ENCODE measurements around the gene STIM1.

Gene STIM1

DNA sequence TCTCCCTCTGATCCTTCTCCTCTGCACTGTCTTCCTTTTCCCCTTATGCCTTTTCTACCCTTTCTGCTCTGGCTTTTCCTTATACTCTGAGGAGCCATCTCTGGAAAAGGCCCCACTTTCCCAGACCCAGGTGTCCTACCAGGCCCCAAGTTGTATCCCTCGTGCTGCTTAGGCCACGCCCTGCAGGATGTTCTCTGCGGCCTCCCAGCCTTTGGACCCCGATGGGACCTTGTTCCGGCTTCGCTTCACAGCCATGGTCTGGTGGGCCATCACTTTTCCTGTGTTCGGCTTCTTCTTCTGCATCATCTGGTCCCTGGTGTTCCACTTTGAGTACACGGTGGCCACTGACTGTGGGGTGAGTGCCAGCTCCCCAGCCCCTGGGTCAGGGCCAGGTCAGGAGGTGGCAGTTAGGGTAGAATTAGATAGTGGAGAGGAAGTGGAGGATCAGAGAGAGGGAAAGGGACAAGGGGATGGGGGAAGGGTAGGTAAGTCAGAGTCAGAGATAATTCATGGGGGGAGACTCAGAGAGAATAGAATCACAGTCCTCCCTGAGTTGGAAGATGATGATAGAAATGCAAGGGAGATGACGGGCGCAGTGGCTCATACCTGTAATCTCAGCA, 38.2 kb upstream of the STIM1 start:
- no peaks in the 10 kb centered on the region for H3K36me3 ChIP-seq (ENCODE audit: control insufficient read depth, insufficient read depth, low read length)
- H3K27ac ChIP-seq (ENCODE audit: insufficient read depth, low read depth, low read length, poor library complexity, severe bottlenecking), result no peak overlapping the region
- no peaks in the 10 kb centered on the region for H3K27me3 ChIP-seq (ENCODE audit: control insufficient read depth, insufficient read depth, low read length, poor library complexity, severe bottlenecking)
- no peak overlapping the region for H3K4me3 ChIP-seq (ENCODE audit: insufficient read depth, low read depth, low read length)
- WGBS, 2 experiments, result 94 to 95% methylated on average over 10 of the region's 10 CpGs
- H3K9me3 ChIP-seq (ENCODE audit: control insufficient read depth, low read length), result no peaks in the 10 kb centered on the region
- no peaks in the 10 kb centered on the region for H3K4me1 ChIP-seq (ENCODE audit: control insufficient read depth, insufficient read depth, low read length)

DNA sequence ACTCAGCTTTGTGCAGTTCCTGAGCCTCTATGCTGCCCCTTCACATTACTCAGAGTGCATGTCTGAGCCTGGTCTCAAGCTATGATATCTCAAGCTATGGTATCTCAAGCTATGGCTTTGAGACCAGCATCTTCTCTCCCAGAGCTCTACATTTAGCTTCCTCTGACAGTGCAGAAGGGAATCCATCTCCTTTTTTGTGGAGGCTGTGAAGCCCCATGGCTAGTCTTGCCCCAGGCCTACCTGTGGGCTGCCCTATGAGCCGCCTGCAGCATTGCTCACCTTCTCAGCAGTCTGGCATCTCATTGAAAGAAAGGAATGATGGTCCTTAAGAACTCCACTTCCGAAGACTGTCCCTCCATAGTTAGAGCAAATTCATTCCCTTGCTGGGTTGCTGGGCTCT, 34.5 kb upstream of the STIM1 start:
- no peaks in the 10 kb centered on the region for H3K4me1 ChIP-seq (ENCODE audit: control insufficient read depth, insufficient read depth, low read length)
- no peak overlapping the region for H3K4me3 ChIP-seq (ENCODE audit: insufficient read depth, low read depth, low read length)
- H3K9me3 ChIP-seq (ENCODE audit: control insufficient read depth, low read length), result no peaks in the 10 kb centered on the region
- WGBS, 2 experiments, result 91 to 99% methylated on average over 2 of the region's 2 CpGs
- H3K27ac ChIP-seq (ENCODE audit: insufficient read depth, low read depth, low read length, poor library complexity, severe bottlenecking), result no peak overlapping the region
- H3K36me3 ChIP-seq (ENCODE audit: control insufficient read depth, insufficient read depth, low read length), result no peaks in the 10 kb centered on the region
- H3K27me3 ChIP-seq (ENCODE audit: control insufficient read depth, insufficient read depth, low read length, poor library complexity, severe bottlenecking), result no peaks in the 10 kb centered on the region

DNA sequence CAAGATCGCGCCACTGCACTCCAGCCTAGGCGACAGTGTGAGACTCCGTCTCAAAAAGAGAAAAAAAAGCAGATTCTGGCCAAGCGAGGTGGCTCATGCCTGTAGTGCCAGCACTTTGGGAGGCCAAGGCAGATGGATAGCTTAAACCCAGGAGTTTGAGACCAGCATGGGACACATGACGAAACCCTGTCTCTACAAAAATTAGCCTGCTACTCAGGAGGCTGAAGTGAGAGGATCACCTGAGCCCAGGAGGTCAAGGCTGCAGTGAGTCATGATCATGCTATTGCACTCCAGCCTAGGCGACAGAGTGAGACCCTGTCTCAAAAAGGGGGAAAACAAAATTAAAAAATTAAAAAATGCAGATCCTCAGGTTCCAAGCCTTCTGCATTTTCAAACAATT, 33.2 kb upstream of the STIM1 start:
- no peak overlapping the region for H3K4me3 ChIP-seq (ENCODE audit: insufficient read depth, low read depth, low read length)
- no peaks in the 10 kb centered on the region for H3K27me3 ChIP-seq (ENCODE audit: control insufficient read depth, insufficient read depth, low read length, poor library complexity, severe bottlenecking)
- peaks cover 1% of the 10 kb centered on the region for H3K36me3 ChIP-seq (ENCODE audit: control insufficient read depth, insufficient read depth, low read length)
- H3K9me3 ChIP-seq (ENCODE audit: control insufficient read depth, low read length), result no peaks in the 10 kb centered on the region
- 86 to 93% methylated on average over 7 of the region's 7 CpGs for WGBS, 2 experiments
- H3K27ac ChIP-seq (ENCODE audit: insufficient read depth, low read depth, low read length, poor library complexity, severe bottlenecking), result no peak overlapping the region
- peaks cover 6% of the 10 kb centered on the region for H3K4me1 ChIP-seq (ENCODE audit: control insufficient read depth, insufficient read depth, low read length)

DNA sequence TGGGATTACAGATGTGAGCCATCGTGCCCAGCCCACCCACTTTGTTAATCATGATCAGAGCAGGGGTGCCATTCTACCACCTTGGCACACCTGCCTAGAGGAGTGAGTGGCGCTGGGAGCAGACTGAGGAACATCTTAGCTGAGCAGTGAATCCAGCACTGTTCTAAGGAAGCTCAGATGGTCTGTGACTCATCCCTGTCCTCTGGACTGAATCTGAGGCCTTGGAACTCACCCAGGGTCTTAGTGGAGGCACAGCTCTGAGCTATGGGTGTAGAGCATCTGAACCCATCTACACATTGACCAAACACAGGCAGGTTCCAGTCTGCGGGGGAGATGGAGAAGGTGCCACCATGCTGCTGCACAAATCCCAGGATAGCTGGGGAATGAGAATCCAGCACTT, 32.2 kb upstream of the STIM1 start:
- peaks cover 7% of the 10 kb centered on the region for H3K36me3 ChIP-seq (ENCODE audit: control insufficient read depth, insufficient read depth, low read length)
- no peaks in the 10 kb centered on the region for H3K9me3 ChIP-seq (ENCODE audit: control insufficient read depth, low read length)
- 90 to 97% methylated on average over 3 of the region's 3 CpGs for WGBS, 2 experiments
- no peaks in the 10 kb centered on the region for H3K27me3 ChIP-seq (ENCODE audit: control insufficient read depth, insufficient read depth, low read length, poor library complexity, severe bottlenecking)
- no peak overlapping the region for H3K4me3 ChIP-seq (ENCODE audit: insufficient read depth, low read depth, low read length)
- peaks cover 6% of the 10 kb centered on the region for H3K4me1 ChIP-seq (ENCODE audit: control insufficient read depth, insufficient read depth, low read length)
- H3K27ac ChIP-seq (ENCODE audit: insufficient read depth, low read depth, low read length, poor library complexity, severe bottlenecking), result no peak overlapping the region

DNA sequence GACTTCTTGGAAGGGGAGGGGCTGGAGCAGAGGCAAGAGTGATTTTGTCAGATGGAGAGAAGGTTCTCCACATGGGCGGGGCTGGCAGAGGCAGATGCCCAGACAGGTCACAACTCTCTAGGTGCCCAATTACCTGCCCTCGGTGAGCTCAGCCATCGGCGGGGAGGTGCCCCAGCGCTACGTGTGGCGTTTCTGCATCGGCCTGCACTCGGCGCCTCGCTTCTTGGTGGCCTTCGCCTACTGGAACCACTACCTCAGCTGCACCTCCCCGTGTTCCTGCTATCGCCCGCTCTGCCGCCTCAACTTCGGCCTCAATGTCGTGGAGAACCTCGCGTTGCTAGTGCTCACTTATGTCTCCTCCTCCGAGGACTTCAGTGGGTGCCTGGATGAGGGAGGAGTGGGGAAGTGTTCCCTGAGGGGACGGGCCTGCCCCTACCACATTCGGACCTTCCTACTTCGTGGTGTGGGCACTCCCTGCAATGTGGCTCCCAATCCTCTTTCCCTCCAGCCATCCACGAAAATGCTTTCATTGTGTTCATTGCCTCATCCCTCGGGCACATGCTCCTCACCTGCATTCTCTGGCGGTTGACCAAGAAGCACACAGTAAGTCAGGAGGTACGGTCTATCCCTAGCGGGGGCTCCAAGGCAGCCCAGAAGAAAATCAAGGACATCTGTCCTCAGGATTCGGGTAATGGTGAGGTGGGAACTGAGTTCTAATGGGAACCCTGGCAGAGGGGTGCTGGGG, 31.5 kb upstream of the STIM1 start:
- H3K27me3 ChIP-seq (ENCODE audit: control insufficient read depth, insufficient read depth, low read length, poor library complexity, severe bottlenecking), result no peaks in the 10 kb centered on the region
- peaks cover 6% of the 10 kb centered on the region for H3K4me1 ChIP-seq (ENCODE audit: control insufficient read depth, insufficient read depth, low read length)
- no peak overlapping the region for H3K4me3 ChIP-seq (ENCODE audit: insufficient read depth, low read depth, low read length)
- H3K9me3 ChIP-seq (ENCODE audit: control insufficient read depth, low read length), result no peaks in the 10 kb centered on the region
- no peak overlapping the region for H3K27ac ChIP-seq (ENCODE audit: insufficient read depth, low read depth, low read length, poor library complexity, severe bottlenecking)
- peaks cover 7% of the 10 kb centered on the region for H3K36me3 ChIP-seq (ENCODE audit: control insufficient read depth, insufficient read depth, low read length)
- 95% methylated on average over 30 of the region's 30 CpGs for WGBS, 2 experiments

DNA sequence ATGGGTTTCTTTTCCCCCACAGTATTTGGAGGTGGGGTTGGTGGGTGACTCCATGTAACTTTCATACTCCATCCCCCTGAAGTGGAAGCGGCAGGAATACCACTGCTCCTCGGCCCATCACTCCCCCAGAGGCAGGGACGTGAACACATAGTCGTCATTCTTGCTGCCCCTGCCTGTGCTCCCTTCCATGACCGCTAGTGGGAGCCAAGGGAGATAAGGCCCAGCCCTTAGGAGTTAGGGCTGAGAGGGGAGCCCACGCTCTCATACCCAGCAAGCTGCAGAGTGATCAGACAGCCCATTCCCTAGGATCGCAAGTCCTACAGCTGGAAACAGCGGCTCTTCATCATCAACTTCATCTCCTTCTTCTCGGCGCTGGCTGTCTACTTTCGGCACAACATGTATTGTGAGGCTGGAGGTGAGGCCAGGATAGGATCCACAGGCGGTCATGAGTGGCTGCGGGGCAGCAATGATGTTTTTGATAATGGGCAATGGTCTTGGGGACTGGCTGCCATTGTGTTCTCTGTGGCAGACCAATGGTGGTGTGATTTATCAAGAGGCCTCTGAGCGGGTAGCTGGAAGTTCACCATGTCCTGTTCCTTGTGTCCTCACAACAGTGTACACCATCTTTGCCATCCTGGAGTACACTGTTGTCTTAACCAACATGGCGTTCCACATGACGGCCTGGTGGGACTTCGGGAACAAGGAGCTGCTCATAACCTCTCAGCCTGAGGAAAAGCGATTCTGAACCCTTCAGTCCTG, 30.6 kb upstream of the STIM1 start:
- peaks cover 7% of the 10 kb centered on the region for H3K36me3 ChIP-seq (ENCODE audit: control insufficient read depth, insufficient read depth, low read length)
- no peaks in the 10 kb centered on the region for H3K27me3 ChIP-seq (ENCODE audit: control insufficient read depth, insufficient read depth, low read length, poor library complexity, severe bottlenecking)
- no peak overlapping the region for H3K4me3 ChIP-seq (ENCODE audit: insufficient read depth, low read depth, low read length)
- WGBS, 2 experiments, result 74 to 78% methylated on average over 18 of the region's 18 CpGs
- H3K4me1 ChIP-seq (ENCODE audit: control insufficient read depth, insufficient read depth, low read length), result peaks cover 6% of the 10 kb centered on the region
- H3K27ac ChIP-seq (ENCODE audit: insufficient read depth, low read depth, low read length, poor library complexity, severe bottlenecking), result no peak overlapping the region
- H3K9me3 ChIP-seq (ENCODE audit: control insufficient read depth, low read length), result no peaks in the 10 kb centered on the region

DNA sequence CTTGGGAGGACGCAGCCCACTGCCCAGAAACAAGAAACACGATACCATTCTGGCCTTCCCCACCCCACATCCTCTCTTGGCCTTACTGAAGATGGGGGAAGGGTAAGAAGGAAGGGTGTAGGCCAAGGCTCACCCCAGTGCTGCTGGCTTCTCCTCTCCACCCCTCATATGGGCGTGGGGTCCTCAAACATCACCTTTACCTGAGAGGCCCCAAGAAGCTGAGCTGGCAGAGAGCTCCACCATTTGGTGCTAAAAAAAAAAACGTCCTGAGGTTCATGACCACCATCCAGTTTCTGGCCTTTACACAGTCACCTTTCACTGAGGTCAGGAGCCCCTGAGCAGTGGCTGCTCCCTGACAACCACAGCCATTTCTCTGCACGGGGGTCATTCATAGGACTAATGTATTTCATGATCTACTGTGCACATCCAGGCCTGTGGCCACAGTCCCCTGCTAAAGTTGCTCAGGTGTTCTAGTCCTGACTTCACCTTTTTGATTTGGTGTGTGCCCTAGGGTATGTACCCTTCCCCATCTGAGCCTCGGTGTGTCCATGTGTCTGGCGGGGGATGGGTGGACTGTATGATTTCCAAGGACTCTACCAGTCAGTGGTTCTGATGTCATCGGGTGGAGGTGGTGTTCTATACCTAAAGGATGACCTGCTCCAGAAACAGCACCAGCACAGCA, 29.9 kb upstream of the STIM1 start:
- Histone ChIP-seq H3K27me3 (ENCODE audit: control insufficient read depth, insufficient read depth, low read length, poor library complexity, severe bottlenecking) (no peaks in the 10 kb centered on the region), H3K27ac (ENCODE audit: insufficient read depth, low read depth, low read length, poor library complexity, severe bottlenecking) (no peak overlapping the region), H3K4me3 (ENCODE audit: insufficient read depth, low read depth, low read length) (no peak overlapping the region), H3K9me3 (ENCODE audit: control insufficient read depth, low read length) (no peaks in the 10 kb centered on the region), H3K4me1 (ENCODE audit: control insufficient read depth, insufficient read depth, low read length) (peaks cover 6% of the 10 kb centered on the region), H3K36me3 (ENCODE audit: control insufficient read depth, insufficient read depth, low read length) (peaks cover 7% of the 10 kb centered on the region)
- WGBS, 2 experiments, result 81 to 84% methylated on average over 7 to 8 of the region's 8 CpGs

DNA sequence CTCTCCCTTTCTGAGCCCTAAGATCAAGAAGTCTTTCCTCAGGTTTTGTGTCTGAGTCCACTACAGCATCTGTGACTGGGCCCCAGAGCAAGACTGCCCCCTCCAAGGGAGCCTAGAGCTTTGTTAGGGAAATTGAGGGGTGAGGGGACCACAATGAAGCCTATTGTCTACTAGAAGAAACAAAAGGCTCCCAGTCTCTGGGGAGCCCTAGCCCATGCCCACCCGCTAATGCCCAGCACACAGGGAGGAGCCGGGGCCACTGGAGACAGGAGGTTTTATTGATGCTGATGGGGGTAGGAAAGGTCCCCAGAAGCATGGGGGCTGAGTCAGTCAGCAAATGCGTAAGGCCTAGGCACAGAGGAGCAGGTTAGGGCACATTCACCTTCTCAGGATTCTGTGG, 28.7 kb upstream of the STIM1 start:
- 45 to 57% methylated on average over 3 of the region's 3 CpGs for WGBS, 2 experiments
- Histone ChIP-seq H3K9me3 (ENCODE audit: control insufficient read depth, low read length) (no peaks in the 10 kb centered on the region), H3K27me3 (ENCODE audit: control insufficient read depth, insufficient read depth, low read length, poor library complexity, severe bottlenecking) (no peaks in the 10 kb centered on the region), H3K4me1 (ENCODE audit: control insufficient read depth, insufficient read depth, low read length) (peaks cover 6% of the 10 kb centered on the region), H3K4me3 (ENCODE audit: insufficient read depth, low read depth, low read length) (no peak overlapping the region), H3K27ac (ENCODE audit: insufficient read depth, low read depth, low read length, poor library complexity, severe bottlenecking) (no peak overlapping the region), H3K36me3 (ENCODE audit: control insufficient read depth, insufficient read depth, low read length) (peaks cover 7% of the 10 kb centered on the region)

DNA sequence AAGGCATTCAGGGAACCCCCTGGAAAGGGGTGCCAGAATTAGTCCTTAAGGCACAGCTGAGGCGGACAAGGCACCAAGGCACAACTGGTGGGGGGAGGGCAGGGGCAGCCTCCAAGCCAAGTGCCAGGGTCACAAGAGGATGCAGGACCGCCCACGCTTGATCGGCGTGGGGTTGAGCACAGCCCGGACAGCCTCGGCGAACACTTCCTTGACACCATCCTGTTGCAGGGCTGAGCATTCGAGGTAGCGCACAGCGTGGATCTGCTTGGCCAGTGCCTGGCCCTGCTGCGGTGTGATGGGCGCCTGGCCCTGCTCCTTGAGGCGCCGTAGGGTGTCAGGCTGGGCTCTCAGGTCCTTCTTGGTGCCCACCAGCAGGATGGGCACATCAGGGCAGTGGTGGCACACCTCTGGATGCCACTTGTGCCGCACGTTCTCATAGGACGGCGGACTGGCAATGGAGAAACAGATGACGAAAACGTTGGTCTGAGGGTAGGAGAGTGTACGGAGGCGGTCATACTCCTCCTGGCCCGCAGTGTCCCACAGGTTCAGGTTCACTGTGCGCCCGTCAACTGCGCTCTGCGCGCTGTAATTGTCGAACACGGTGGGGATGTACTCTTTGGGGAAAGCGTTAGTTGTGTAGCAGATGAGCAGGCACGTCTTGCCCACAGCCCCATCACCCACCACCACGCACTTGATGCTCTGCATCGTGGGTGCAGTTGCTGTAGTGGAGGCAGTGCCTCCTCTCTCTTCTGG, 27.9 kb upstream of the STIM1 start:
- H3K4me3 ChIP-seq (ENCODE audit: insufficient read depth, low read depth, low read length), result no peak overlapping the region
- 95% methylated on average over 35 of the region's 35 CpGs for WGBS, 2 experiments
- peaks cover 7% of the 10 kb centered on the region for H3K36me3 ChIP-seq (ENCODE audit: control insufficient read depth, insufficient read depth, low read length)
- H3K27ac ChIP-seq (ENCODE audit: insufficient read depth, low read depth, low read length, poor library complexity, severe bottlenecking), result no peak overlapping the region
- no peaks in the 10 kb centered on the region for H3K27me3 ChIP-seq (ENCODE audit: control insufficient read depth, insufficient read depth, low read length, poor library complexity, severe bottlenecking)
- peaks cover 6% of the 10 kb centered on the region for H3K4me1 ChIP-seq (ENCODE audit: control insufficient read depth, insufficient read depth, low read length)
- H3K9me3 ChIP-seq (ENCODE audit: control insufficient read depth, low read length), result no peaks in the 10 kb centered on the region

Data from ectodermal cell (in vitro differentiated cells).